Measurements from ENCODE around the gene DNM3.

DNM3 gene

DNA sequence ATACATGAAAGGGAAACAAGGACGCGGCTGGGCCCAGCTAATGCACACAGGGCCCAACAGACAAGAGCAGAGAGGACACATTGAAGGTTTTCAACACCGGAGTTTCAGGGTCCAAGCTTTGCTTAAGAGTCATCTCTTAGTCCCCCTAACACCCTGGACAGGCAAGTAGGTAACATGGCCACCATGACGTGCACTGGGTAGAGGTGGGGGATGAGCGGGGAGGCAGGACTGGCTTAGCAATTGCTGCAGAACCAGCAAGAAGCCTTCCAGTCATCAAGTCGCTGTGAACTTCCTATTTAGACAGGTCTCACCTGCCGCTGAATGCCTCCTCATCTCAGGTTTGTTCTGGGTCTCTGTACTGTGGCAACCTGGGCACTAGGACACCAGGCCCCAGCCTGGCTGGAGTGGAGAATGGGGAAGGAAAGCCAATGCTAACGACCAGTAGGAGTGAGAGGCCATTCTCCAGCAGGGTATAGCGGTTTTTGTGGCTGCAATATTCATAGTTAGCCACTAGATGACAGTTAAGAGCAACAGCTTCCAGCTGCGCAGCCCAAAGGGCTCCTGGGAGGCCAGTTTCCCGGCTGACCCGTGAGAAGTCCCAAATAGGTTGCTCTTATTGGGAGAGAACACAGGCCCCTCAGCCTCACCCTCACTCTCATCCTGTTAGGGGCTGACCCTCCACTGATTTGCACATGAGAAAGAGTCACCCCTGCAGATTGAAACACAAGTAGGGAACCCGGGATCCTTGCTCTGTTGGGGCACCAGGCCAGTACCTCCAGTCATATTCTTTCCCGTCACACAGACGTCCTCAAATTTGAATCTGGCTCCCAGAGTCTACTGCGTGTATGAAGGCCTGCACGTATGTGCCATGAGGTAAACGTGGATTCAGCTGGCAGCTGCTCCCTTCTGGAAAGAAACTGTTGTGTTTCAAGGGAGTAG, 608.6 kb downstream of the DNM3 start:
- peak; percentile 25 for DNase-seq (ENCODE audit: low read depth, low spot score)

GRCh38 chr1:172450524-172450885, 609.2 kb downstream of the DNM3 start:
- no peak for DNase-seq (ENCODE audit: low read depth, low spot score)

- DNase-seq (ENCODE audit: low read depth, low spot score) = no peak
These were observed 609.7 kb downstream of the DNM3 start for GRCh38 chr1:172451002-172451443.

DNA sequence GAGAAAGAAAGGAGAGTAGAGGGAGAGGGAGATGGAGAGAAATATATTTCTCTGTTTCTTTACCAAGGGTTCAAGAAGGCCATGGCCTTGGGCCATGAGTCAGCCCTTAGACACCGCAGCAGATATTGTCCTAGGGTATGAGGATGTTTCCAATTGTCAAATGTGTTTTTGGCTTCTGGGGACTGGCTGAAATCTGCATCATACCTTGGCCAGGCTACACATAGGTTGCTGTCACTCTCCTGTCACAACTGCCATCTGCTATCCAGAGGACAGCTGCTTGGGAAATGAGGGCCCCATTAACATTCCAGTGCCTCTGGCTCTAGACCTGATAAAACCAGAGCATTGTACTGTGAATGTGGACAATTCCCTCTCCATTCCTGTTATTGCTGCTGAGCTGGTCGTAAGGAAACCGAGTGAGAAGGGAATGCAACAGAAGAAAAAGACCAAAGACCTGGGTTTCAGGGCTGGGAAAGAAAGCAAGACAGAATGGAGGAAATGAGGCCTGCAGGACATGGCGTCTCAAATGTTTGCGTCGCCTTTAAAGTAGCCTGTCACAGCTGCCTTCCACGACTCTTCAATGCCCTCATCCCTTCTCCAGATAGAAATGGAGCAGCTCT, 611.3 kb downstream of the DNM3 start:
- DNase-seq (ENCODE audit: low read depth, low spot score) = no peak

GRCh38 chr1:172453153-172453545, 611.9 kb downstream of the DNM3 start:
- DNase-seq (ENCODE audit: low read depth, low spot score) = no peak

GRCh38 chr1:172453607-172454006, 612.3 kb downstream of the DNM3 start:
- DNase-seq (ENCODE audit: low read depth, low spot score) = no peak

DNA sequence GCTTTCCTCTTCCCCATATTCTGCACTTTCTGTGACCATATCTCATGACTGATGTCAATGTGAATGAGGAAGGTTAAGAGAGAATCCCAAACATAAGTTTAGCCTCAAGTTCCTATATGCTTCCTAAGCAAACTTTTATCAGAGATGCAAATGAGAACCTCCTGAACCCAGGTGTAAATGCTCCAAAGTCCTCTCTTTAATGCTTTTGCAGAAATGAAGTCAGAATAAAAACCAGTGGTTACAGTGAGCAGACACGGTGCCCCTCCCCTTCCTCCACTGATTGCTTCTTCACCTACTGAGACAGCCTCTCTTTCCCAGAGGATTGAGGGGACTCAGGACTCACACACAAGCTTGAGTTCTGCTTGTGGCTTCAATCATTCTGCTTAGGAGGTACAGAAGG, 614.2 kb downstream of the DNM3 start:
- DNase-seq (ENCODE audit: low read depth, low spot score) = no peak

GRCh38 chr1:172456344-172456769, 615.1 kb downstream of the DNM3 start:
- DNase-seq (ENCODE audit: low read depth, low spot score) = no peak

DNA sequence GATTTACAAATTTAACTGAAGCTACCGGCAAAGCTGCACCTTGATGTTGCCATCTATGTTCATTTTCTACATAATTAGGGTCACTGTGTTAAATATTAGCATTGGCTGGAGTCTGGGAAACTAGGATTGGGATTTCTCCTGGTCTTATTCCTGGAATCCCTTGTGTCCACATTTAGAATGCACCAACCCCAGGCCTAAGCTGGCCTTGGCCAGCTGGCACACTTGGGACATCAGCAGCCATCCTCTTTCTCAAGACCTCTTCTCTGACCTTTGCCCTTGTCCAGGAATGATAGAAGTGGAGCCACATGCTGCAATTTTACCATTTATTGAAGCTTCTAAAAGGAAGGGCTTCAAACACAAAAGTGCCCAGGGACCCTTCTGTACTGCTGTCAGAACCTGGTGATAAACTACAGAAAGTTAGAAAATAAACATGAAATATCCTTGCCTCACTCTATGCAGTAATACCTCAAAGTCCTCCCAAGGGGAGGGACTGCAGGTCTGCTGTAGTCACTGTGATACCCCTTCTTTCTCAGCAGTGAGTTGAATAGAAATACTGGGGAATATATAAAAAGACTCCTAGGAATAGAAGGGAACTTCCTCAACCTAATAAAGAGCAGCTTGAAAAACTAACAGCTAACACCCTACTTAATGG, 616.3 kb downstream of the DNM3 start:
- no peak for DNase-seq (ENCODE audit: low read depth, low spot score)

DNA sequence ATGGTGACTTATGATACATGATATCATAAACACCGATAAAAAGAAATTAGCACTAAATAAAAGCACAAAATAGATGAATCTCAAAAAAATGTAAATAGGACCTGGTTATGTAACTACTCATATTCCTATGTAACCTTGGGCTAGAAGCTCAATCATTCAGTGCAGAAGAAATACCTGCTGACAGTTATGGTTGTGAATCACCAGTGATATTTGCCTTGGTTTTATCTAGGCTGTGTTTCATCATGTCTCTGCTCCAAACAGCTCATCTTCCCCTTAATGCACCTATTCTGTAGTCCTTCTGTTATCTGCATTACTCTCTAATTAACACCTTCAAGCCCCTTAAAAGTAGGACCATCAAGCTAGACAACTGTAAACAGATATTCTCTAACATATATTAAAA, 618.9 kb downstream of the DNM3 start:
- DNase-seq (ENCODE audit: low read depth, low spot score) = no peak

GRCh38 chr1:172460887-172461315, 619.6 kb downstream of the DNM3 start:
- no peak for DNase-seq (ENCODE audit: low read depth, low spot score)

All from iPS DF 19.7 (cell line).